DND-41 (cell line): Measurements from ENCODE around the gene NTNG2.

Experiments used
- ATAC-seq: fragments of 200-7000 bp; cut with Tn5 transposase; 3 replicates; pipeline ENCODE4 v1.9.1; 2021; ENCODE audit warnings: low read depth; ENCODE audit not compliant: insufficient read depth
- DNase-seq: peaks from one replicate; pipeline ENCODE4 v3.0.0-alpha.2; 2020
- H2AFZ ChIP-seq: 2 replicates; pipeline ENCODE4 v1.6.0; 2012; ENCODE audit warnings: low read depth, low read length
- H3K27ac ChIP-seq: 2 replicates; pipeline ENCODE4 v1.5.1; 2012; ENCODE audit warnings: low read length, inconsistent platforms
- H3K27me3 ChIP-seq: fragments of 200-600 bp; sonication (generic); 2 replicates; pipeline ENCODE4 v1.6.0; 2012; ENCODE audit warnings: low read length, mild to moderate bottlenecking, inconsistent platforms; ENCODE audit not compliant: insufficient read depth, poor library complexity
- H3K36me3 ChIP-seq: 2 replicates; pipeline ENCODE4 v1.5.1; 2012; ENCODE audit warnings: low read length, inconsistent platforms; ENCODE audit not compliant: insufficient read depth
- H3K4me1 ChIP-seq: 2 replicates; pipeline ENCODE4 v1.5.1; 2012; ENCODE audit warnings: mild to moderate bottlenecking, low read length; ENCODE audit not compliant: insufficient read depth
- H3K4me2 ChIP-seq: 2 replicates; pipeline ENCODE4 v1.6.0; 2012; ENCODE audit warnings: mild to moderate bottlenecking, moderate library complexity, low read length, inconsistent platforms; ENCODE audit not compliant: insufficient read depth
- H3K4me3 ChIP-seq, 2 experiments: fragments of 200-600 bp in 1 of 2; shearing (Covaris generic) in 1 of 2; 2 replicates each; pipeline ENCODE4 v1.5.1; 2012 to 2016; ENCODE audit warnings: inconsistent platforms in 2 of 2, low read length in 2 of 2, mild to moderate bottlenecking in 2 of 2, low read depth in 1 of 2, moderate library complexity in 1 of 2
- H3K79me2 ChIP-seq: 2 replicates; pipeline ENCODE4 v1.6.0; 2012; ENCODE audit warnings: low read length, inconsistent platforms; ENCODE audit not compliant: insufficient read depth
- H3K9ac ChIP-seq: 2 replicates; pipeline ENCODE4 v1.6.0; 2012; ENCODE audit warnings: low read depth, mild to moderate bottlenecking, inconsistent platforms, low read length, moderate library complexity
- H3K9me3 ChIP-seq: 2 replicates; pipeline ENCODE4 v1.5.1; 2012; ENCODE audit warnings: low read length, moderate library complexity, mild to moderate bottlenecking, inconsistent platforms; ENCODE audit not compliant: insufficient read depth, severe bottlenecking
- H4K20me1 ChIP-seq: 2 replicates; pipeline ENCODE4 v1.6.0; 2012; ENCODE audit warnings: low read length; ENCODE audit not compliant: insufficient read depth
- EZH2 ChIP-seq: IDR thresholded peaks from 3 replicates; pipeline ENCODE4 v1.6.1; 2012; ENCODE audit warnings: borderline replicate concordance, low read depth, mild to moderate bottlenecking, moderate library complexity, low read length, inconsistent platforms; ENCODE audit not compliant: severe bottlenecking
- TF ChIP-seq, protein P1 (sequence below): IDR thresholded peaks from 2 replicates; pipeline ENCODE4 v1.5.1; 2012; ENCODE audit warnings: borderline replicate concordance, low read length, moderate library complexity, mild to moderate bottlenecking; ENCODE audit not compliant: poor library complexity, severe bottlenecking; ENCODE audit errors: extremely low read depth

NTNG2 gene

DNA sequence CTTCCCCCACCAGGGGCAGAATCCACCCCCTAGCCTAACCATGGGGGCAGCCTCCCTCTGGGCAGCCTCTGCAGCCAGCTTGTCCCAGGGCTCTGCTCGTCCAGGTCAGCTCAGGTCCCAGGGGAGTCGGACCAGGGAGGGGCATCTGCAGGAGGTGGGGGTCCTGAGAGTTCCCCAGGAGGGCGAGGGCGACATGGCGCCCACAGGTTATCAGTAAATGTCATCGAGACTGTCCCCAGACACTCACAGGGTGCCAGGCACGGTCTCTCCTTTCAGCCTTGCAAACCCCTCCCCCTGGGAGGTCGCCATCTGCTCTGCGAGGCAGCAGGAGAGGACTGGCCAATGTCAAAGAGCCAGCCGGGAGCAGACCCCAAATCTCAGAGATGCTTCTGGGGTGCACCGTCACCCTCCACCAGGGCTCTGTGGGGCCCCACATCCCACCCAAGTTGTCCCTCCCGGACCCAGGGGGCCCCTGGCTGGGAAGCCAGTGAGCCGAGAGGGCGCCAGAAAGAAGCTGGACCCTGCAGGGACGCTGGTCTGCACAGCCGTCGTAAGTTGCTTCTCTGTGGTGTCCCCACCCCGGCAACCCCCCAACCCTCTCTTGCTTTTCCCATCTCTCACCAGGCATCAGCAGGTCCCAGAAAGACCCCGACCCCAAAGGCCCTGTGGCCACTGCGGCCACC, 69.3 kb downstream of the NTNG2 start:
- ATAC-seq: no peak

DNA sequence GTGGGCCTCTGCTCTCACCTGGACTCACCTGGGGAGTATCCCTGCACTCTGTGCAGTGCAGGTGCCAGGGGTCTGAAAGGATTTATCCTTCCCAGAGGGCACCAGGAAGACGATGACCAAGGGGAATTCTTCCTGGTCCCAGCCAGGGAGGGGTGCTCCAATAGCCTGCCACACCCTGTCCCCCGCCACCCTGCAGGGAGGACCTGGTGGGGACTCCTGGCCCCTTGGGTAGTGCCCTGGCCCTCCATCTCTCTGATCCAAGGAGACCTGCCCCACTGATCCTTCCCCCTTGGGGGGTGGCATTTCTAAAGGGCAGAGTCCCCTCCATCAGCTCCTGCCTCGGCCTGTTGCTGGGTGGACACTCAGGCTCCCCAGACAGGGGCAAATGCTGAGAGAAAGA, 70.7 kb downstream of the NTNG2 start:
- Histone ChIP-seq H3K4me1 (no peaks in the 10 kb centered on the region), H3K79me2 (no peaks in the 10 kb centered on the region), H3K9ac (no peak overlapping the region), H3K9me3 (no peaks in the 10 kb centered on the region), H3K4me3 (no peak overlapping the region), H3K36me3 (no peaks in the 10 kb centered on the region), H2AFZ (no peak overlapping the region), H3K27me3 (no peaks in the 10 kb centered on the region), H3K27ac (no peak overlapping the region), H4K20me1 (peaks cover 6% of the 10 kb centered on the region), H3K4me2 (no peak overlapping the region)
- TF ChIP-seq, protein P1, sequence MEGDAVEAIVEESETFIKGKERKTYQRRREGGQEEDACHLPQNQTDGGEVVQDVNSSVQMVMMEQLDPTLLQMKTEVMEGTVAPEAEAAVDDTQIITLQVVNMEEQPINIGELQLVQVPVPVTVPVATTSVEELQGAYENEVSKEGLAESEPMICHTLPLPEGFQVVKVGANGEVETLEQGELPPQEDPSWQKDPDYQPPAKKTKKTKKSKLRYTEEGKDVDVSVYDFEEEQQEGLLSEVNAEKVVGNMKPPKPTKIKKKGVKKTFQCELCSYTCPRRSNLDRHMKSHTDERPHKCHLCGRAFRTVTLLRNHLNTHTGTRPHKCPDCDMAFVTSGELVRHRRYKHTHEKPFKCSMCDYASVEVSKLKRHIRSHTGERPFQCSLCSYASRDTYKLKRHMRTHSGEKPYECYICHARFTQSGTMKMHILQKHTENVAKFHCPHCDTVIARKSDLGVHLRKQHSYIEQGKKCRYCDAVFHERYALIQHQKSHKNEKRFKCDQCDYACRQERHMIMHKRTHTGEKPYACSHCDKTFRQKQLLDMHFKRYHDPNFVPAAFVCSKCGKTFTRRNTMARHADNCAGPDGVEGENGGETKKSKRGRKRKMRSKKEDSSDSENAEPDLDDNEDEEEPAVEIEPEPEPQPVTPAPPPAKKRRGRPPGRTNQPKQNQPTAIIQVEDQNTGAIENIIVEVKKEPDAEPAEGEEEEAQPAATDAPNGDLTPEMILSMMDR: no peak
- no peak for TF ChIP-seq EZH2
- DNase-seq (no peak), ATAC-seq (no peak)

More for the DNA sequence above, 69.3 kb downstream of the NTNG2 start:
- no peaks in the 10 kb centered on the region for H3K4me1 ChIP-seq
- no peak for DNase-seq
- H3K27me3 ChIP-seq: no peaks in the 10 kb centered on the region
- no peaks in the 10 kb centered on the region for H3K36me3 ChIP-seq
- H2AFZ ChIP-seq: no peak overlapping the region
- no peak for TF ChIP-seq EZH2
- H4K20me1 ChIP-seq: peaks cover 3% of the 10 kb centered on the region; the same call in 1 of the 2 replicates
- H3K4me2 ChIP-seq: no peak overlapping the region
- H3K4me3 ChIP-seq: no peak overlapping the region
- no peaks in the 10 kb centered on the region for H3K79me2 ChIP-seq
- H3K27ac ChIP-seq: no peak overlapping the region
- H3K9ac ChIP-seq: no peak overlapping the region
- no peaks in the 10 kb centered on the region for H3K9me3 ChIP-seq

DNA sequence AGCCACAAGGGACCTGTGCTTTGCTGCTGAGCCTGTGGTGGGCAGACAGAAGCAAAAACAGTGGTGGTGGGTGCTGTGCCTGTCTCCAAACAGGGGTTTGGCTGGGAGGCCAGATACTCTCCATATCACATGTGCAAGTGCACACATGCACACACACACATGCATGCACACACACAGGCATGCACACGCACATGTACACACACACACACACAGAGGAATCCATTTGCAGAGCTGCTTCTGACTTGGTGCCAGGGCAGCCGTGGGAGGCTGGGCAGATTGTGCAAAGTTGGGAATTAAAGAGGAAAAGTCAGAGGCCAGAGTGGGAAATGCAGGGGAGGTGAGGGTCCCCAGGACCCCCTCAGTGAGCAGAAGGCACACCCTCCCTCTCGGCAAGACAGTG, 71.3 kb downstream of the NTNG2 start:
- Histone ChIP-seq H3K4me2 (no peak overlapping the region), H2AFZ (no peak overlapping the region), H3K4me3 (no peak overlapping the region), H3K79me2 (no peaks in the 10 kb centered on the region), H3K36me3 (no peaks in the 10 kb centered on the region), H3K27me3 (no peaks in the 10 kb centered on the region), H3K4me1 (no peaks in the 10 kb centered on the region), H3K27ac (no peak overlapping the region), H3K9me3 (no peaks in the 10 kb centered on the region), H4K20me1 (peaks cover 6% of the 10 kb centered on the region), H3K9ac (no peak overlapping the region)
- TF ChIP-seq, protein P1: no peak
- TF ChIP-seq EZH2: no peak
- ATAC-seq (no peak), DNase-seq (no peak)

DNA sequence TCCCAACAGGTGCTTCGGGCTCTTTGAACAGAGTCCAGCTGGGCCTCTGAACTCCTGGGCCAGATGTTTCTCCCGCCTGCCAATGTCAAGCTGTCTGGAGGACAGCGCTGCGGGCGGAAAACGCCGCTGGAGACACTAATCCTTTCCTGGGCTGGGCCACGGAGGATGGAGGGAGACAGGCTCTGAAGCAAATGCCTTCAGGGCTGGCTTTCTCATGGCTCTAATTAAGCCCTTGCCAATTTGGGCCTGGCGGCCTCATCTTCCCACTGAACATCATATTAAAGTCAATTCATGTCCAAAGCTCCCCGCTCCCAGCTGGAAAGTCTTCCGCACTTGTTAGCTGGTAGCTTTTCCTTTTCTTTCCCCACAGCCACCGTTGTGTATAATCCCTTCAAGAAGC, 72.7 kb downstream of the NTNG2 start:
- H3K27me3 ChIP-seq: no peaks in the 10 kb centered on the region
- ATAC-seq (no peak), DNase-seq (no peak)
- no peak overlapping the region for H3K27ac ChIP-seq
- TF ChIP-seq EZH2: no peak
- TF ChIP-seq, protein P1: no peak
- H2AFZ ChIP-seq: no peak overlapping the region
- H3K9me3 ChIP-seq: no peaks in the 10 kb centered on the region
- H3K4me1 ChIP-seq: no peaks in the 10 kb centered on the region
- no peaks in the 10 kb centered on the region for H3K79me2 ChIP-seq
- H3K4me3 ChIP-seq: no peak overlapping the region
- no peak overlapping the region for H3K4me2 ChIP-seq
- no peaks in the 10 kb centered on the region for H3K36me3 ChIP-seq
- H3K9ac ChIP-seq: no peak overlapping the region
- peaks cover 6% of the 10 kb centered on the region for H4K20me1 ChIP-seq
